ENCODE results near the gene TYW1B.
"Not testable (repeated sequence)": the region's sequence is repeated elsewhere in the genome, so short reads cannot be mapped to it uniquely, and the experiment has no call there.

- TF ChIP-seq, protein P1, sequence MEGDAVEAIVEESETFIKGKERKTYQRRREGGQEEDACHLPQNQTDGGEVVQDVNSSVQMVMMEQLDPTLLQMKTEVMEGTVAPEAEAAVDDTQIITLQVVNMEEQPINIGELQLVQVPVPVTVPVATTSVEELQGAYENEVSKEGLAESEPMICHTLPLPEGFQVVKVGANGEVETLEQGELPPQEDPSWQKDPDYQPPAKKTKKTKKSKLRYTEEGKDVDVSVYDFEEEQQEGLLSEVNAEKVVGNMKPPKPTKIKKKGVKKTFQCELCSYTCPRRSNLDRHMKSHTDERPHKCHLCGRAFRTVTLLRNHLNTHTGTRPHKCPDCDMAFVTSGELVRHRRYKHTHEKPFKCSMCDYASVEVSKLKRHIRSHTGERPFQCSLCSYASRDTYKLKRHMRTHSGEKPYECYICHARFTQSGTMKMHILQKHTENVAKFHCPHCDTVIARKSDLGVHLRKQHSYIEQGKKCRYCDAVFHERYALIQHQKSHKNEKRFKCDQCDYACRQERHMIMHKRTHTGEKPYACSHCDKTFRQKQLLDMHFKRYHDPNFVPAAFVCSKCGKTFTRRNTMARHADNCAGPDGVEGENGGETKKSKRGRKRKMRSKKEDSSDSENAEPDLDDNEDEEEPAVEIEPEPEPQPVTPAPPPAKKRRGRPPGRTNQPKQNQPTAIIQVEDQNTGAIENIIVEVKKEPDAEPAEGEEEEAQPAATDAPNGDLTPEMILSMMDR (IDR thresholded peaks at IDR 0.05), result not testable (repeated sequence)
- TF ChIP-seq POLR2A (IDR thresholded peaks at IDR 0.05), result not testable (repeated sequence)
These were observed 13.0 kb upstream of the TYW1B start for GRCh38 chr7:72840966-72841511.
